HEK293T (cell line): ENCODE results near the gene TTR.

Source experiments
- ARNT ChIP-seq: fragments of 450-650 bp; IDR thresholded peaks from 2 replicates; pipeline ENCODE4 v1.6.1; 2017; ENCODE audit warnings: mild to moderate bottlenecking
- BHLHE40 ChIP-seq: fragments of 450-650 bp; IDR thresholded peaks from 2 replicates; pipeline ENCODE4 v1.6.1; 2016; ENCODE audit warnings: mild to moderate bottlenecking, moderate library complexity, borderline replicate concordance
- ELF4 ChIP-seq: fragments of 450-650 bp; IDR thresholded peaks from 2 replicates; pipeline ENCODE4 v1.6.1; 2017; ENCODE audit warnings: antibody characterized with exemption
- FOXK2 ChIP-seq: fragments of 450-650 bp; IDR thresholded peaks from 2 replicates; pipeline ENCODE4 v1.6.1; 2016; ENCODE audit warnings: mild to moderate bottlenecking
- FOXM1 ChIP-seq: fragments of 450-650 bp; IDR thresholded peaks from 2 replicates; pipeline ENCODE4 v1.6.1; 2017; ENCODE audit warnings: mild to moderate bottlenecking, borderline replicate concordance
- HDGF ChIP-seq: fragments of 450-650 bp; IDR thresholded peaks from 2 replicates; pipeline ENCODE4 v1.6.1; 2017; ENCODE audit warnings: antibody characterized with exemption, borderline replicate concordance
- NFRKB ChIP-seq: fragments of 450-650 bp; IDR thresholded peaks from 2 replicates; pipeline ENCODE4 v1.6.1; 2016; ENCODE audit warnings: mild to moderate bottlenecking, moderate library complexity
- SP1 ChIP-seq: fragments of 450-650 bp; IDR thresholded peaks from 2 replicates; pipeline ENCODE4 v1.6.1; 2017

- no peak for TF ChIP-seq HDGF
- no peak for TF ChIP-seq NFRKB
- no peak for TF ChIP-seq SP1
- TF ChIP-seq BHLHE40: no peak
- no peak for TF ChIP-seq ARNT
- TF ChIP-seq FOXK2: no peak
- TF ChIP-seq ELF4: no peak
- TF ChIP-seq FOXM1: no peak
Observed at GRCh38 chr18:31566576-31567306, 24.9 kb upstream of the TTR start.
